ENCODE data around the gene IQGAP2. TPM values are rescaled to one million over a fixed set of nuclear protein-coding genes. Genes with fewer than 3 reads are reported as not detected.

The IQGAP2 gene
- total RNA-seq, 1 donor from 2014 or later: 11.5 TPM

GRCh38 chr5:76371960-76372322 is 31.1 kb upstream of the IQGAP2 start:
- Histone ChIP-seq H3K4me1 (ENCODE audit: control insufficient read depth in 3 of 3, insufficient read depth in 3 of 3, low read length in 3 of 3) (no peaks in the 10 kb centered on the region), H3K27me3 (ENCODE audit: control insufficient read depth in 3 of 3, insufficient read depth in 3 of 3, low read length in 3 of 3) (no peaks in the 10 kb centered on the region), H3K36me3 (ENCODE audit: control insufficient read depth in 3 of 3, insufficient read depth in 3 of 3, low read length in 3 of 3) (no peaks in the 10 kb centered on the region), H3K9ac (ENCODE audit: low read depth in 1 of 3, low read length in 3 of 3) (no peak overlapping the region), H3K9me3 (ENCODE audit: control insufficient read depth in 3 of 3, low read length in 3 of 3) (no peaks in the 10 kb centered on the region), H3K4me3 (ENCODE audit: low read length in 3 of 3) (no peak overlapping the region), H3K27ac (ENCODE audit: low read depth, low read length) (no peak overlapping the region)

GRCh38 chr5:76372323-76373054 is 30.6 kb upstream of the IQGAP2 start:
- no peak overlapping the region for H3K4me3 ChIP-seq (ENCODE audit: low read length in 3 of 3)
- H3K27me3 ChIP-seq (ENCODE audit: control insufficient read depth in 3 of 3, insufficient read depth in 3 of 3, low read length in 3 of 3): no peaks in the 10 kb centered on the region
- no peaks in the 10 kb centered on the region for H3K4me1 ChIP-seq (ENCODE audit: control insufficient read depth in 3 of 3, insufficient read depth in 3 of 3, low read length in 3 of 3)
- H3K9me3 ChIP-seq (ENCODE audit: control insufficient read depth in 3 of 3, low read length in 3 of 3): no peaks in the 10 kb centered on the region
- no peaks in the 10 kb centered on the region for H3K36me3 ChIP-seq (ENCODE audit: control insufficient read depth in 3 of 3, insufficient read depth in 3 of 3, low read length in 3 of 3)
- H3K9ac ChIP-seq (ENCODE audit: low read depth in 1 of 3, low read length in 3 of 3): no peak overlapping the region
- no peak overlapping the region for H3K27ac ChIP-seq (ENCODE audit: low read depth, low read length)

- no peaks in the 10 kb centered on the region for H3K27me3 ChIP-seq (ENCODE audit: control insufficient read depth in 3 of 3, insufficient read depth in 3 of 3, low read length in 3 of 3)
- H3K27ac ChIP-seq (ENCODE audit: low read depth, low read length): no peak overlapping the region
- H3K9me3 ChIP-seq (ENCODE audit: control insufficient read depth in 3 of 3, low read length in 3 of 3): no peaks in the 10 kb centered on the region
- H3K4me3 ChIP-seq (ENCODE audit: low read length in 3 of 3): no peak overlapping the region
- H3K36me3 ChIP-seq (ENCODE audit: control insufficient read depth in 3 of 3, insufficient read depth in 3 of 3, low read length in 3 of 3): no peaks in the 10 kb centered on the region
- no peak overlapping the region for H3K9ac ChIP-seq (ENCODE audit: low read depth in 1 of 3, low read length in 3 of 3)
- H3K4me1 ChIP-seq (ENCODE audit: control insufficient read depth in 3 of 3, insufficient read depth in 3 of 3, low read length in 3 of 3): no peaks in the 10 kb centered on the region
These were observed 26.8 kb upstream of the IQGAP2 start for GRCh38 chr5:76376148-76376865.

DNA sequence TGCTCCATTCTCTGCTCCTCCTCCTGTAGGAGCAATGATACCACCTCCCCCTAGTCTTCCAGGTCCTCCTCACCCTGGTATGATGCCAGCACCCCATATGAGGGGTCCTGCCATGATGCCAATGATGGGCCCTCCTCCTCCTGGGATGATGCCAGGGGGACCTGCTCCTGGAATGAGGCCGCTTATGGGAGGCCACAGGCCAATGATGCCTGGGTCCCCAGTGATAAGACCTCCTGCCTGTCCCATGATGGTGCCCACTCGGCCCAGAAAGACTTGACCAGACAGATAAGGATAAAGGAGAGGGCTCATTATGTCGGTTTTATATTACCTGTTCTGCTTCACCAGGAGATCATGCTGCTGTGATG is 26.2 kb upstream of the IQGAP2 start:
- Histone ChIP-seq H3K4me3 (ENCODE audit: low read length in 3 of 3) (no peak overlapping the region), H3K27me3 (ENCODE audit: control insufficient read depth in 3 of 3, insufficient read depth in 3 of 3, low read length in 3 of 3) (no peaks in the 10 kb centered on the region), H3K9ac (ENCODE audit: low read depth in 1 of 3, low read length in 3 of 3) (no peak overlapping the region), H3K9me3 (ENCODE audit: control insufficient read depth in 3 of 3, low read length in 3 of 3) (no peaks in the 10 kb centered on the region), H3K36me3 (ENCODE audit: control insufficient read depth in 3 of 3, insufficient read depth in 3 of 3, low read length in 3 of 3) (no peaks in the 10 kb centered on the region), H3K27ac (ENCODE audit: low read depth, low read length) (no peak overlapping the region), H3K4me1 (ENCODE audit: control insufficient read depth in 3 of 3, insufficient read depth in 3 of 3, low read length in 3 of 3) (no peaks in the 10 kb centered on the region)

GRCh38 chr5:76378355-76378754 is 24.7 kb upstream of the IQGAP2 start:
- no peaks in the 10 kb centered on the region for H3K9me3 ChIP-seq (ENCODE audit: control insufficient read depth in 3 of 3, low read length in 3 of 3)
- no peaks in the 10 kb centered on the region for H3K4me1 ChIP-seq (ENCODE audit: control insufficient read depth in 3 of 3, insufficient read depth in 3 of 3, low read length in 3 of 3)
- no peak overlapping the region for H3K4me3 ChIP-seq (ENCODE audit: low read length in 3 of 3)
- H3K36me3 ChIP-seq (ENCODE audit: control insufficient read depth in 3 of 3, insufficient read depth in 3 of 3, low read length in 3 of 3): no peaks in the 10 kb centered on the region
- no peak overlapping the region for H3K27ac ChIP-seq (ENCODE audit: low read depth, low read length)
- no peaks in the 10 kb centered on the region for H3K27me3 ChIP-seq (ENCODE audit: control insufficient read depth in 3 of 3, insufficient read depth in 3 of 3, low read length in 3 of 3)
- H3K9ac ChIP-seq (ENCODE audit: low read depth in 1 of 3, low read length in 3 of 3): no peak overlapping the region

DNA sequence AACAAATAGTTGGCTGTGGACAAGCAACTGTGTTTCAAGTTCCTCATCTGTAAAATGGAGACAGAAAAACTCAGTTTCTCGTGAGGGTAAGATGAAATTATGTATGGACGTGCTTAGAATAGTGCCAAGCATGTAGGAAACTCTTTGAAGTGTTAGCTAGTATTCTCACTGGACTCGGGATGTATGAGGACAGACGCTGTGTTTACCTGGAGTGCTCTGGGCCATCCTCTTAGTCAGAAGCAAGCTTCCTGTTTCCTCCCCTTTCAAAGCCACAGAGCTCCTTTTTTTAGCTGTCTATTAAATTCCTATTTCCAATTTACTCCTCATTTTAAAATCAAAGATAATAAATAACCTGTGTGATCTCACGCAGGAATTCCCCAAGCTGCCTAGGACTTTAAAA is 23.8 kb upstream of the IQGAP2 start:
- Histone ChIP-seq H3K9ac (ENCODE audit: low read depth in 1 of 3, low read length in 3 of 3) (no peak overlapping the region), H3K36me3 (ENCODE audit: control insufficient read depth in 3 of 3, insufficient read depth in 3 of 3, low read length in 3 of 3) (no peaks in the 10 kb centered on the region), H3K27ac (ENCODE audit: low read depth, low read length) (no peak overlapping the region), H3K4me1 (ENCODE audit: control insufficient read depth in 3 of 3, insufficient read depth in 3 of 3, low read length in 3 of 3) (no peaks in the 10 kb centered on the region), H3K27me3 (ENCODE audit: control insufficient read depth in 3 of 3, insufficient read depth in 3 of 3, low read length in 3 of 3) (no peaks in the 10 kb centered on the region), H3K9me3 (ENCODE audit: control insufficient read depth in 3 of 3, low read length in 3 of 3) (no peaks in the 10 kb centered on the region), H3K4me3 (ENCODE audit: low read length in 3 of 3) (no peak overlapping the region)

DNA sequence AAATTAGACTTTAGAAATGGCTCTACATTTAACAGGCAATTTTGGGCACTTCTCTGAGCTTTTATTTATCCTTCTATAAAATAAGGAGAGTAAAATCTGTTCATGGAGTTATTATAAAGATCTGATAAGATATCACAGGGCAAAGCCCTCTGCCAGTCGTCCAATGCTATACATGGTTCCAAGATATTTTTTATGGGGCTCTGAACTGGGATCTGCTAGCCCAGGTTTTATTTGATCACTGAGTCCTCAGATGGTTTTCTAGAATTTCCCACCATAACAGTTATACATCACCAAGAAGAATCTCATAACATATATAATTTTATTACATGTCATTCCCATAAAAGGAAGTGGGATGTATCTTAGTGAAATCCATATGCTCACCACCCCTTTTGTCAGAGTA is 23.2 kb upstream of the IQGAP2 start:
- Histone ChIP-seq H3K36me3 (ENCODE audit: control insufficient read depth in 3 of 3, insufficient read depth in 3 of 3, low read length in 3 of 3) (no peaks in the 10 kb centered on the region), H3K27ac (ENCODE audit: low read depth, low read length) (no peak overlapping the region), H3K27me3 (ENCODE audit: control insufficient read depth in 3 of 3, insufficient read depth in 3 of 3, low read length in 3 of 3) (no peaks in the 10 kb centered on the region), H3K9ac (ENCODE audit: low read depth in 1 of 3, low read length in 3 of 3) (no peak overlapping the region), H3K9me3 (ENCODE audit: control insufficient read depth in 3 of 3, low read length in 3 of 3) (no peaks in the 10 kb centered on the region), H3K4me3 (ENCODE audit: low read length in 3 of 3) (no peak overlapping the region), H3K4me1 (ENCODE audit: control insufficient read depth in 3 of 3, insufficient read depth in 3 of 3, low read length in 3 of 3) (no peaks in the 10 kb centered on the region)

DNA sequence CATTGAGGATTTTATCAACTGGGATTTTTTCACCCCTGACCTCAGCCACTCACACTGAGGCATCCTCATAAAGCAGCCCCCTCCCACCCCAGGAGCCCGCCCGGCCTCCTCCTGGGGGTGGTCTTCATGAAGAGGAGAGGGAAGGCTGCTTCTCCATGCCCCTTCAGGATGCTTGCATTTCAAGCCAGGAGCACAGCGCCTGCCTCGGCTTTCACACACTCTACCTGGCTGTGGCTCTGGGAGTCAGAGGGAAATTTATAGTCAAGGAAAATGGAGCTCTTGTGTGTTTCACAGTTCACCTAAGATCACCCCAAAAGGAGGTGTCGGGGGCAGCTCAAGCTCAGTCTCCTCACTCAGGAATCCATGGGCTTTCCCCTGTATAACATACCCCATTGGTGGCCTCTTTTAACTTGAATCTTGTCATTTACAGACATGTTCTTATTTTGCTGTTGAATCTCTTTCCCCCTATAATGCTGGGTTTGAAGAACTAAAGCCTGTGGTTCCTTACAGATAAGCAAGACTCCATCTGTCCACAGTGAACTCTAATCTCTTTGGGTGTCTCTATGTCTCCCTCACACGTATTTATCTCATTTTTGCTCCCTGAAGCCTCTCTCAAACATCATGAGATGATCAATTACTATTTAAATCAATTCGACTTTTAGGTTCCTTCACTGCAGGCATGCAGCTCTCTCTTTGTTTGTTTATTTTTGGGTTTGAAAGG is 22.6 kb upstream of the IQGAP2 start:
- Histone ChIP-seq H3K9ac (ENCODE audit: low read depth in 1 of 3, low read length in 3 of 3) (no peak overlapping the region), H3K36me3 (ENCODE audit: control insufficient read depth in 3 of 3, insufficient read depth in 3 of 3, low read length in 3 of 3) (no peaks in the 10 kb centered on the region), H3K4me3 (ENCODE audit: low read length in 3 of 3) (no peak overlapping the region), H3K27me3 (ENCODE audit: control insufficient read depth in 3 of 3, insufficient read depth in 3 of 3, low read length in 3 of 3) (no peaks in the 10 kb centered on the region), H3K4me1 (ENCODE audit: control insufficient read depth in 3 of 3, insufficient read depth in 3 of 3, low read length in 3 of 3) (no peaks in the 10 kb centered on the region), H3K9me3 (ENCODE audit: control insufficient read depth in 3 of 3, low read length in 3 of 3) (no peaks in the 10 kb centered on the region), H3K27ac (ENCODE audit: low read depth, low read length) (no peak overlapping the region)

DNA sequence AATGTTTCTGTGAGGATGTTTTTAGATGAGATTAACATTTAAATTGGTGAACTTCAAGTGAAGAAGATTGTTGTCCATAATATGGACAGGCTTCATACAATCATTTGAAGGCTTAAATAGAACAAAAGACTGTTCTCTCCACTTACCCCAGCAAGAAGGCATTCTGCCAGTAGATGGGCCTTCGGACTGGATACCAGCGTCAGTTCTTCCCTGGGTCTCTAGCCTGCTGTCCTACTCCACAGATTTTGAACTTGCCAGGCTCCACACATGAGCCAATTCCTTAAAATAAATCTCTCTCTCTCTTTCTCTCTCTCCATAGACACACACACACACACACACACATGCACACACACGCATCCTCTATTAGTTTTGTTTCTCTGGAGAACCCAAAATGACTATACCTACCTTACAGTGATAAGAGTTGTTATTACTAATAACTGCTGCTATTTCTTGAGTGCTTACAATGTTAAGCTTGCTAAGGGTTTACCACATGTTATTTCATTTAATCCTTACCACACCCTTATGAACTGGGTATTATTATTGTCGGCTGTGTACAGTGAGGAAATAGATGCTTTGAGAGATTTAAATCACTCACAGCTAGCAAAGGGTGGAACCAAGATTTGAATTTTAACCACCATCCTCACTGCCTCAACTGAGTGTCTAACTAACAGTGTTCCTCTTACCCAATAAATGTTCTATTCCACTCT is 19.8 kb upstream of the IQGAP2 start:
- H3K27ac ChIP-seq (ENCODE audit: low read depth, low read length): no peak overlapping the region
- H3K4me3 ChIP-seq (ENCODE audit: low read length in 3 of 3): no peak overlapping the region
- H3K4me1 ChIP-seq (ENCODE audit: control insufficient read depth in 3 of 3, insufficient read depth in 3 of 3, low read length in 3 of 3): no peaks in the 10 kb centered on the region
- no peaks in the 10 kb centered on the region for H3K27me3 ChIP-seq (ENCODE audit: control insufficient read depth in 3 of 3, insufficient read depth in 3 of 3, low read length in 3 of 3)
- no peaks in the 10 kb centered on the region for H3K9me3 ChIP-seq (ENCODE audit: control insufficient read depth in 3 of 3, low read length in 3 of 3)
- H3K36me3 ChIP-seq (ENCODE audit: control insufficient read depth in 3 of 3, insufficient read depth in 3 of 3, low read length in 3 of 3): no peaks in the 10 kb centered on the region
- no peak overlapping the region for H3K9ac ChIP-seq (ENCODE audit: low read depth in 1 of 3, low read length in 3 of 3)

- no peaks in the 10 kb centered on the region for H3K9me3 ChIP-seq (ENCODE audit: control insufficient read depth in 3 of 3, low read length in 3 of 3)
- H3K27ac ChIP-seq (ENCODE audit: low read depth, low read length): no peak overlapping the region
- H3K27me3 ChIP-seq (ENCODE audit: control insufficient read depth in 3 of 3, insufficient read depth in 3 of 3, low read length in 3 of 3): no peaks in the 10 kb centered on the region
- no peak overlapping the region for H3K4me3 ChIP-seq (ENCODE audit: low read length in 3 of 3)
- no peak overlapping the region for H3K9ac ChIP-seq (ENCODE audit: low read depth in 1 of 3, low read length in 3 of 3)
- no peaks in the 10 kb centered on the region for H3K4me1 ChIP-seq (ENCODE audit: control insufficient read depth in 3 of 3, insufficient read depth in 3 of 3, low read length in 3 of 3)
- no peaks in the 10 kb centered on the region for H3K36me3 ChIP-seq (ENCODE audit: control insufficient read depth in 3 of 3, insufficient read depth in 3 of 3, low read length in 3 of 3)
These were observed 18.9 kb upstream of the IQGAP2 start for GRCh38 chr5:76384189-76384588.

Data from skeletal muscle tissue (tissue), 4 donors.